GM12878 (cell line): Measurements from ENCODE around the gene ODF2L. TPM values are rescaled to one million over a fixed set of nuclear protein-coding genes. Genes with fewer than 3 reads are reported as not detected.

Experiments used
- ATAC-seq: fragments of 200-7000 bp; cut with Tn5 transposase; 3 replicates; pipeline ENCODE4 v1.9.1; 2020; ENCODE audit warnings: mild to moderate bottlenecking, moderate library complexity
- BruUV-seq: library from RNA; stranded (reverse); fragments of 400-500 nt; replicated peaks from 2 replicates; lab custom pipeline; 2021; lab: Mats Ljungman, UMichigan
- CTCF ChIA-PET: fragments of 300-600 bp; sonication (Branson Sonifier 250); formaldehyde crosslinking; extraction: SDS; loops from one replicate; lab custom pipeline; 2021; ENCODE audit warnings: inconsistent platforms; lab: Yijun Ruan, JAX
- POLR2A ChIA-PET: fragments of 350-600 bp; formaldehyde crosslinking; extraction: SDS; loops from one replicate; lab custom pipeline; 2021; ENCODE audit warnings: inconsistent platforms; lab: Charles Lee
- RAD21 ChIA-PET: fragments of 300-600 bp; sonication (Branson Sonifier 250); formaldehyde crosslinking; loops from one replicate; lab custom pipeline; 2023; ENCODE audit warnings: antibody characterized with exemption; ENCODE audit not compliant: unreplicated experiment; lab: Charles Lee
- SMC1A ChIA-PET: fragments of 300-600 bp; sonication (Branson Sonifier 250); formaldehyde crosslinking; loops from one replicate; lab custom pipeline; 2023; ENCODE audit not compliant: unreplicated experiment, uncharacterized antibody; lab: Charles Lee
- DNase-seq: peaks from one replicate; pipeline ENCODE4 v3.0.0-alpha.2; 2011; ENCODE audit warnings: low read depth, low spot score
- FAIRE-seq: peaks from 3 replicates; lab custom pipeline; 2011; peaks lifted over from hg19 to GRCh38; lab: Jason Lieb, UNC
- H2AFZ ChIP-seq: 2 replicates; pipeline ENCODE4 v1.6.0; 2011; ENCODE audit warnings: low read depth, low read length, control low read depth; ENCODE audit not compliant: control insufficient read depth
- H3K27ac ChIP-seq: 2 replicates; pipeline ENCODE4 v1.5.1; 2011; ENCODE audit warnings: control low read depth; ENCODE audit not compliant: control insufficient read depth, insufficient read depth
- H3K27me3 ChIP-seq, 2 experiments: replicated peaks in 1 of 2; 2 replicates each; pipeline versions ENCODE4 v1.6.0 to v1.6.1; 2011; ENCODE audit warnings: low read length in 1 of 2; ENCODE audit not compliant: control insufficient read depth in 2 of 2, insufficient read depth in 2 of 2
- H3K36me3 ChIP-seq, 2 experiments: 2 replicates each; pipeline ENCODE4 v1.5.1; 2011; ENCODE audit warnings: low read length in 1 of 2; ENCODE audit not compliant: control insufficient read depth in 2 of 2, insufficient read depth in 2 of 2
- H3K4me1 ChIP-seq: 2 replicates; pipeline ENCODE4 v1.6.1; 2011; ENCODE audit warnings: mild to moderate bottlenecking, low read length, moderate library complexity, mixed read lengths; ENCODE audit not compliant: control insufficient read depth, insufficient read depth
- H3K4me2 ChIP-seq: 2 replicates; pipeline ENCODE4 v1.6.0; 2011; ENCODE audit warnings: control low read depth; ENCODE audit not compliant: control insufficient read depth, insufficient read depth
- H3K4me3 ChIP-seq: fragments of 200-600 bp; sonication (generic); 2 replicates; pipeline ENCODE4 v1.5.1; 2016
- H3K79me2 ChIP-seq: 2 replicates; pipeline ENCODE4 v1.6.0; 2011; ENCODE audit warnings: low read length; ENCODE audit not compliant: control insufficient read depth, insufficient read depth
- H3K9ac ChIP-seq: 2 replicates; pipeline ENCODE4 v1.8.0; 2011; ENCODE audit warnings: low read length, control low read depth, mixed read lengths; ENCODE audit not compliant: control insufficient read depth, insufficient read depth
- H3K9me3 ChIP-seq: replicated peaks from 3 replicates; pipeline ENCODE4 v1.5.1; 2011; ENCODE audit warnings: mild to moderate bottlenecking, low read length; ENCODE audit not compliant: control insufficient read depth, insufficient read depth
- H4K20me1 ChIP-seq: 2 replicates; pipeline ENCODE4 v1.6.0; 2011; ENCODE audit not compliant: control insufficient read depth, insufficient read depth
- ASH2L ChIP-seq: fragments of 300-600, 200-600 bp; sonication (generic); IDR thresholded peaks from 2 replicates; pipeline ENCODE4 v1.6.1; 2017; ENCODE audit warnings: low read depth, mild to moderate bottlenecking, borderline replicate concordance
- BCL3 ChIP-seq: IDR thresholded peaks from 2 replicates; pipeline ENCODE4 v1.6.1; 2011; ENCODE audit warnings: borderline replicate concordance, low read depth, mild to moderate bottlenecking, moderate library complexity, low read length; ENCODE audit not compliant: insufficient read depth, poor library complexity, severe bottlenecking
- CBFB ChIP-seq: IDR thresholded peaks from 2 replicates; pipeline ENCODE4 v1.6.1; 2016; ENCODE audit warnings: antibody characterized with exemption, low read depth
- CBX3 ChIP-seq: fragments of 200-600 bp; sonication (generic); IDR thresholded peaks from 2 replicates; pipeline ENCODE4 v1.6.1; 2016; ENCODE audit warnings: low read depth, borderline replicate concordance
- FOXK2 ChIP-seq: fragments of 450-650 bp; IDR thresholded peaks from 2 replicates; pipeline ENCODE4 v1.6.1; 2017; ENCODE audit warnings: mild to moderate bottlenecking, moderate library complexity
- GABPA ChIP-seq: IDR thresholded peaks from 2 replicates; pipeline ENCODE4 v1.6.1; 2014; ENCODE audit warnings: antibody characterized with exemption, low read depth, mild to moderate bottlenecking, inconsistent platforms
- IKZF2 ChIP-seq, 2 experiments: fragments of 450-650 bp; IDR thresholded peaks; 2 replicates each; pipeline ENCODE4 v1.6.1; 2017; ENCODE audit warnings: mild to moderate bottlenecking in 2 of 2, moderate library complexity in 2 of 2
- JUND ChIP-seq: IDR thresholded peaks from 2 replicates; pipeline ENCODE4 v1.6.1; 2012; ENCODE audit warnings: low read depth, mild to moderate bottlenecking, low read length, improper control_type of control experiment, moderate library complexity
- KAT2A ChIP-seq: conservative IDR thresholded peaks from 2 replicates; pipeline ENCODE4 v1.6.1; 2011; ENCODE audit warnings: low read depth, low read length; ENCODE audit not compliant: control insufficient read depth
- MXI1 ChIP-seq: fragments of 150-350 bp; IDR thresholded peaks from 2 replicates; pipeline ENCODE4 v1.6.1; 2011; ENCODE audit warnings: low read depth, mild to moderate bottlenecking, inconsistent platforms, low read length, improper control_type of control experiment
- NFIC ChIP-seq: IDR thresholded peaks from 2 replicates; pipeline ENCODE4 v1.6.1; 2012; ENCODE audit warnings: low read depth, mild to moderate bottlenecking, inconsistent platforms, low read length, moderate library complexity
- PAX8 ChIP-seq: fragments of 450-650 bp; IDR thresholded peaks from 2 replicates; pipeline ENCODE4 v1.6.1; 2017; ENCODE audit warnings: mild to moderate bottlenecking, moderate library complexity
- POLR2AphosphoS2 ChIP-seq: IDR thresholded peaks from 2 replicates; pipeline ENCODE4 v1.6.1; 2011; ENCODE audit warnings: low read depth, mild to moderate bottlenecking, low read length, improper control_type of control experiment, moderate library complexity
- RAD21 ChIP-seq: IDR thresholded peaks from 2 replicates; pipeline ENCODE4 v1.6.1; 2011; ENCODE audit warnings: mild to moderate bottlenecking, low read depth, low read length, moderate library complexity; ENCODE audit not compliant: insufficient read depth
- SIN3A ChIP-seq: IDR thresholded peaks from 2 replicates; pipeline ENCODE4 v1.6.1; 2012; ENCODE audit warnings: low read depth, low read length, improper control_type of control experiment
- ZNF24 ChIP-seq: fragments of 450-650 bp; IDR thresholded peaks from 2 replicates; pipeline ENCODE4 v1.6.1; 2017; ENCODE audit warnings: antibody characterized with exemption, mild to moderate bottlenecking
- WGBS: methylation state at CpG from one replicate; pipeline ENCODE4 v1.1.6; 2016; ENCODE audit warnings: low lambda C conversion rate; ENCODE audit not compliant: insufficient replicate concordance, insufficient coverage; ENCODE audit errors: missing lambda C conversion rate; 5-methylcytosine and 5-hydroxymethylcytosine counted together
- in situ Hi-C: fragments of 300-500 bp; cut with MboI; formaldehyde crosslinking; loops from 9 replicates; pipeline ENCODE4 v1.14.3; 2018; ENCODE audit warnings: mixed read lengths
- intact Hi-C: fragments of 100-400 bp; cut with micrococcal nuclease; formaldehyde crosslinking; loops from one replicate; pipeline ENCODE4 v1.14.2; 2022; ENCODE audit not compliant: unreplicated experiment
- polyA plus RNA-seq, 11 experiments: library from polyadenylated mRNA; depleted of rRNA in 4 of 11; unstranded in 6 of 11; stranded (reverse) in 5 of 11; fragments of >200 nt; fragmentation: Nextera tagmentation in 4 of 11; fragmentation: Illumina TruSeq in 1 of 11; extraction: Ambion mirVana in 4 of 11; extraction: Trizol in 1 of 11; gene quantifications; 1 replicate in 1 of 11; 2 replicates in 10 of 11; pipeline versions ENCODE4 v1.2.1 to v1.2.3, GENCODE V29; 2011 to 2016; ENCODE audit warnings: inconsistent platforms in 2 of 11, missing spikeins in 2 of 11, low read depth in 1 of 11
- total RNA-seq, 4 experiments: library from RNA; depleted of rRNA in 3 of 4; stranded (reverse); fragments of >200 nt in 3 of 4; fragmentation: Illumina TruSeq in 1 of 4; extraction: Trizol in 1 of 4; gene quantifications; 2 replicates each; pipeline versions ENCODE4 v1.2.1 to v1.2.3, GENCODE V29; 2013 to 2021
- TF ChIP-seq, protein P1 (sequence below): fragments of 150-350 bp; IDR thresholded peaks from 2 replicates; pipeline ENCODE4 v1.6.1; 2014; ENCODE audit warnings: mild to moderate bottlenecking, low read depth, low read length

The ODF2L gene
- total and polyA plus RNA-seq, 10 of the 15 experiments (the other 5 are each of a cell fraction or from before 2014, with no cell fraction given), result 10.4 to 29.5 (median 18.5) TPM

- TF ChIP-seq BCL3 (no peak), CBFB (0 out of 2 replicates have a peak, but pooled peaks have one; percentile 17), CBX3 (no peak), IKZF2 (IDR thresholded peaks at IDR 0.05) (no peak), NFIC (no peak), GABPA (no peak), PAX8 (no peak), JUND (0 out of 2 replicates have a peak, but pooled peaks have one; percentile 13)
- TF ChIP-seq, protein P1, sequence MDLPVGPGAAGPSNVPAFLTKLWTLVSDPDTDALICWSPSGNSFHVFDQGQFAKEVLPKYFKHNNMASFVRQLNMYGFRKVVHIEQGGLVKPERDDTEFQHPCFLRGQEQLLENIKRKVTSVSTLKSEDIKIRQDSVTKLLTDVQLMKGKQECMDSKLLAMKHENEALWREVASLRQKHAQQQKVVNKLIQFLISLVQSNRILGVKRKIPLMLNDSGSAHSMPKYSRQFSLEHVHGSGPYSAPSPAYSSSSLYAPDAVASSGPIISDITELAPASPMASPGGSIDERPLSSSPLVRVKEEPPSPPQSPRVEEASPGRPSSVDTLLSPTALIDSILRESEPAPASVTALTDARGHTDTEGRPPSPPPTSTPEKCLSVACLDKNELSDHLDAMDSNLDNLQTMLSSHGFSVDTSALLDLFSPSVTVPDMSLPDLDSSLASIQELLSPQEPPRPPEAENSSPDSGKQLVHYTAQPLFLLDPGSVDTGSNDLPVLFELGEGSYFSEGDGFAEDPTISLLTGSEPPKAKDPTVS, result no peak
Observed at GRCh38 chr1:86395751-86396497, at the start of gene ODF2L (continued).

DNA sequence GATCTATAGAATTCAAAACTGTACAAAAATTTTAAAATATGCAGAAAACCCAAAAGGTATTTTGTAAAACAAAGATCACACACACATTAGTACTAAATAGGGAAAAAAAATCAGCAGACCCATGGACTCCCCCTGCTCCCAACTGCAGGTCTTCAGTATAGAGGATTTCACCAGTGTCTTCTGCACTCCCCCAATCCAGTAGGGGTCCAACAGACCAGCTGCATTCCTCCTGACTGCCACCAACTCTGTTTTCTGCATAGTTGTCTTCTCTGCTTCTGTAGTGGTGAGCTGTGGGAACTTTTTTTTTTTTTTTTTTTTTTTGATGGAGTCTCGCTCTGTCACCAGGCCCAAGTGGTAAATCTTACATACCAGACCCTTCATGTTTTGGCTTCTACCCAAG is 49.8 kb upstream of the ODF2L start:
- FAIRE-seq (no peak), ATAC-seq (no peak), DNase-seq (no peak)
- 0 out of 4 replicates have a peak, but pooled peaks cover 0 to 3% of the 10 kb centered on the region in 2 experiments for H3K27me3 ChIP-seq
- no peak overlapping the region for H3K4me2 ChIP-seq
- H3K27ac ChIP-seq, result no peak overlapping the region
- intact Hi-C loops, result no loop called here
- CTCF ChIA-PET, result no interaction called here
- H2AFZ ChIP-seq, result no peak overlapping the region
- H3K79me2 ChIP-seq, result no peaks in the 10 kb centered on the region
- in situ Hi-C loops, result no loop called here
- TF ChIP-seq RAD21 (no peak), ASH2L (no peak), ZNF24 (no peak), KAT2A (no peak), MXI1 (no peak), POLR2AphosphoS2 (no peak), SIN3A (no peak), FOXK2 (no peak)
- H3K36me3 ChIP-seq, result no peaks in the 10 kb centered on the region
- RAD21 ChIA-PET, result no interaction called here
- no peaks in the 10 kb centered on the region for H4K20me1 ChIP-seq
- no TSS peak for BruUV-seq
- no peaks in the 10 kb centered on the region for H3K4me1 ChIP-seq
- SMC1A ChIA-PET, result no interaction called here
- POLR2A ChIA-PET, result no interaction called here
- H3K9me3 ChIP-seq, result no peaks in the 10 kb centered on the region
- WGBS, result 50% methylated on average over 1 of the region's 1 CpG
- H3K4me3 ChIP-seq, result no peak overlapping the region
- H3K9ac ChIP-seq, result no peak overlapping the region
